HFFc6 (cell line): ENCODE measurements around the gene MYL10. TPM values are rescaled to one million over a fixed set of nuclear protein-coding genes. Genes with fewer than 3 reads are reported as not detected.

Source experiments
- DNase-seq: peaks from one replicate; pipeline ENCODE4 v3.0.0-alpha.2; 2018
- H3K27ac Mint-ChIP-seq: 2 replicates; pipeline ENCODE4 v1.8.0; 2020; ENCODE audit warnings: mild to moderate bottlenecking, mixed read lengths
- H3K27me3 Mint-ChIP-seq: 2 replicates; pipeline ENCODE4 v1.8.0; 2021; ENCODE audit warnings: mild to moderate bottlenecking, moderate library complexity, mixed read lengths; ENCODE audit not compliant: insufficient read depth
- H3K36me3 Mint-ChIP-seq: 2 replicates; pipeline ENCODE4 v1.8.0; 2021; ENCODE audit warnings: low read depth, mixed read lengths
- H3K4me1 Mint-ChIP-seq: 2 replicates; pipeline ENCODE4 v1.8.0; 2020; ENCODE audit warnings: low read depth, mixed read lengths
- H3K4me3 Mint-ChIP-seq: 2 replicates; pipeline ENCODE4 v1.8.0; 2020; ENCODE audit warnings: mild to moderate bottlenecking, moderate library complexity, mixed read lengths
- H3K9me3 Mint-ChIP-seq: 2 replicates; pipeline ENCODE4 v1.8.0; 2020; ENCODE audit warnings: mild to moderate bottlenecking, mixed read lengths
- CTCF ChIP-seq: fragments of 200-600 bp; sonication (generic); IDR thresholded peaks from 2 replicates; pipeline ENCODE4 v1.5.0; 2021; ENCODE audit warnings: antibody characterized with exemption, mild to moderate bottlenecking
- total RNA-seq, 6 experiments: library from RNA; stranded (reverse); fragmentation: NEBNext Ultra II Directional; extraction: Animal tissue kit (Norgen Biotek cat#: 25700); gene quantifications; 2 replicates in 1 of 6; 3 replicates in 5 of 6; pipeline ENCODE4 v1.2.3, GENCODE V29; 2021

The MYL10 gene
- total RNA-seq, 6 experiments from 2014 or later = not detected

- peaks cover 24% of the 10 kb centered on the region for H3K4me1 Mint-ChIP-seq
- DNase-seq = no peak
- TF ChIP-seq CTCF = no peak
- H3K27ac Mint-ChIP-seq = no peak overlapping the region
- H3K36me3 Mint-ChIP-seq = 0 out of 2 replicates have a peak, but pooled peaks cover 4% of the 10 kb centered on the region
- no peak overlapping the region for H3K4me3 Mint-ChIP-seq
- H3K27me3 Mint-ChIP-seq = no peaks in the 10 kb centered on the region; the same call in none of the 2 replicates
- peaks cover 4% of the 10 kb centered on the region; the same call in 1 of the 2 replicates for H3K9me3 Mint-ChIP-seq
Measured at GRCh38 chr7:101676062-101676598, 47.0 kb upstream of the MYL10 start.

- no peak overlapping the region for H3K4me3 Mint-ChIP-seq
- no peak overlapping the region for H3K27ac Mint-ChIP-seq
- no peaks in the 10 kb centered on the region; the same call in none of the 2 replicates for H3K27me3 Mint-ChIP-seq
- peaks cover 4% of the 10 kb centered on the region; the same call in 1 of the 2 replicates for H3K9me3 Mint-ChIP-seq
- 0 out of 2 replicates have a peak, but pooled peaks cover 4% of the 10 kb centered on the region for H3K36me3 Mint-ChIP-seq
- H3K4me1 Mint-ChIP-seq = peaks cover 18% of the 10 kb centered on the region
- TF ChIP-seq CTCF = no peak
- no peak for DNase-seq
Measured at GRCh38 chr7:101674439-101674838, 45.3 kb upstream of the MYL10 start.

GRCh38 chr7:101673951-101674350 is 44.9 kb upstream of the MYL10 start:
- no peak overlapping the region for H3K27ac Mint-ChIP-seq
- H3K4me1 Mint-ChIP-seq = peaks cover 14% of the 10 kb centered on the region
- no peaks in the 10 kb centered on the region; the same call in none of the 2 replicates for H3K27me3 Mint-ChIP-seq
- H3K4me3 Mint-ChIP-seq = no peak overlapping the region
- TF ChIP-seq CTCF = no peak
- DNase-seq = no peak
- H3K36me3 Mint-ChIP-seq = 0 out of 2 replicates have a peak, but pooled peaks cover 4% of the 10 kb centered on the region
- peaks cover 4% of the 10 kb centered on the region; the same call in 1 of the 2 replicates for H3K9me3 Mint-ChIP-seq

- Mint-ChIP-seq H3K36me3 (0 out of 2 replicates have a peak, but pooled peaks cover 4% of the 10 kb centered on the region), H3K4me1 (peaks cover 9% of the 10 kb centered on the region)
Measured at GRCh38 chr7:101673315-101673714, 44.2 kb upstream of the MYL10 start.

More at GRCh38 chr7:101673315-101673714, 44.2 kb upstream of the MYL10 start:
- no peak overlapping the region for H3K4me3 Mint-ChIP-seq
- DNase-seq = no peak
- H3K9me3 Mint-ChIP-seq = peaks cover 4% of the 10 kb centered on the region; the same call in 1 of the 2 replicates
- TF ChIP-seq CTCF = no peak
- H3K27me3 Mint-ChIP-seq = no peaks in the 10 kb centered on the region; the same call in none of the 2 replicates
- no peak overlapping the region for H3K27ac Mint-ChIP-seq
